Activated CD4-positive, alpha-beta T cell treated with anti-CD3 and anti-CD28 coated beads, Interleukin-2, amount 50 U/mL, for 16 hours (primary cell): ENCODE results near the gene MACROH2A1.

Experiments
- DNase-seq: peaks from one replicate; pipeline ENCODE4 v3.0.0-alpha.2; 2020

Gene MACROH2A1

GRCh38 chr5:135350536-135350935 is 48.5 kb downstream of the MACROH2A1 start:
- DNase-seq = no peak

- DNase-seq = no peak
Observed at GRCh38 chr5:135349886-135350285, 49.1 kb downstream of the MACROH2A1 start.

GRCh38 chr5:135349451-135349850 is 49.6 kb downstream of the MACROH2A1 start:
- DNase-seq = no peak

DNA sequence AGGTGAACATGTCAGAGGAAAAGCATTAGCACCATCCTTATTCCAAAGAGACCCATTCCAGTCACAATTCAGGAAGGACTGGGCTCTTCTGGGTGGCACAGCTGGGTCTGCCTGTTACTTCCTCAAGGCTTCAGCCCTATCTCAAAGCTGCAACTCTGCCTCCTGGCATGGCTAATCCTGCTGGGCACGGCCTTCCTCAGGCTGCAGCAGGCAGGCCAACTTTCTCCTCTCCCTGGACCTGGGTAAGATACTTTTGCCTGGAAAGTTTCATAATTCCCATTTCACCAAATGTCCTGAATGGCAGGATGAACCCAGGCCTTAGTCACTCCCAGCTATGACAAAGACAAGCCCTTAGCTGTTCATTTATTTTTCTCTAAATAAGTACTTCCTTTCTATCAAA is 50.1 kb downstream of the MACROH2A1 start:
- no peak for DNase-seq

DNA sequence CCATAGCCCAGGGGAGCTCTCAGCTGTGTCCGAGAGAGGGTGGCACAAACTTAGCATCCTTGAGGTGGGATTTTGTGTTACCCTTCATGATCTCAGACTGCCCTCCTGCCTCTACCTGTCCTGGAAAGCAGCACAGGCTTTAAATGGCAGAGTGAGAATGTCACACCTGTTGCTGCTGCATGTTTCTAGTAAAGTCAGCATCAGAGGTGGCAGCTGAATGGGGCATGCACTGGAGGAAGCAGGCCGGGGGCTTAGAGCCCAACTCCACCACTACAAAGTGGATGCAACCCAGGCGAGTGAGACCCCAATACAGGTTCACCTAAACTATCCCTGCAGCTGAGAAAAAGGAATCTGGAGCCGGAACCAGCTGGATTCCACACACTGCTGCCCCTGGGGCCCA is 51.6 kb downstream of the MACROH2A1 start:
- DNase-seq = no peak

DNA sequence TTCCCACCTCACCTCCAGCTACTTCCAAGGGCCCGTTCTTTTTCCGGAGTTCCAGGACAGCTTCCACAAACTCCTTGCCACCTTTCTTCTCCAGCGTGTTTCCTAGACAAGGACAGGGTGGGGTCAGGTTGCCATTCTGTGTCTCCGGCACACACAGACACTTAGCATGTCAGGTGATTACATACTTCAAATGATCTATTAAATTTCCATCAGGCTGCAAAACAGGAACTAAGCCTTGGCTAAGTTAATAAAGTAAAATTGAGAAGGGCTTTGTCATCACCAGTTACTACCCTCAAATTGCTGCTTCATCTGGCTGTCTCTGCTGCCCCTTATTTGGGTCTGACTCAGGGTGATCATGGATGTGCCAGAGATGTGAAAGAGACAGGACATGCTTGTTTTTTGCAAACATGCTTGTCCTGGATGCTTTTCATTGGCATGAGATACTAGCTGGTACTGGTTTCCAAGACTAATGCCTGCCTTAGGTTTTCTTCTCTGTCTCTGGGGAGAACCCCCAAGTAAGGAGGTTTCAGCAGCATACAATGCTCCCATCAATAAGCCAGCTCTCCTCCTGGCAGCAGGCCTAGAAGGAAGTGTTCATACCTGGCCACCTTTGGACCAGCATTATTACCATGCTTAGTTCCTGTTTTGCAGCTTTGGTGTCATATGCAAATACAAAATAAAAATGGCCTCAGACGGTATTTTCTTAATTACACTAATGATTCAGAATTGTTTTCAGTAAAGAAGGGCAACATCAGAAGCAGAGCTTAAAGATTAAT is 52.9 kb downstream of the MACROH2A1 start:
- no peak for DNase-seq

- DNase-seq = no peak
Observed at GRCh38 chr5:135344349-135344748, 54.7 kb downstream of the MACROH2A1 start.

DNA sequence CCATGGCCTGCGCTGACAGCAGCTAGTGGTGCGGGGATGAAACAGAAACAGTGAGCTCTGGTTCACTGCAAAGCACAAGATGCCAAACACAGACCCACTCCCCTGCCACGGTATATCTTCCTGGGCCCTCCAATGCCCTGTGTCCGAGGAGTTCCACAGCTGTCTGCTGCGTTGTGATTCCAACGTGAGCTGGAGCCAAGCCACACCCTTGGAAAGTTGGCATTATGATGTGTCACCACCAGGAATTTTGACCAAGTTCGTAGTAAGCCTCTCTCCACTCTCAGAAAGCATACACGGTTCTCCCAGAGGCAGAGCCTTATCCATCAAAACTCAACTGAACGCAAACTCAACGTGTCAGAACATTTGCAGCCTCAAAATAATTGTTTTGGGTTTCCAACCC is 55.6 kb downstream of the MACROH2A1 start:
- no peak for DNase-seq

DNA sequence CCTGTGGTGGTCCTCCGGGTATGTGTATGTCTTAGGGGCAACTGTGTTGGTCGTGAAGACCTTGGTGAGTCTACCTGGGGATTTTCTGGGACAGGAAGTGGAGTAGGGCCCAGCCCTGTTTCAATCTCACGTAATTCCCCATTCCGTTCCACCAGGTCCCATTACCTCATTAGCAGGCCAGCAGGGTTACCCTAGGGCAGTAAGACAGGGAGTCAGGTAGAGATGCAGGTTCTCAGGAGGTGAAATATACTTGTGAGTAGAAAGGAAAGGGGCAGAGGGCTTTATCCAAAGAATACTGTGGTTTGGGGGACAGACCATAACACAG is 56.5 kb downstream of the MACROH2A1 start:
- DNase-seq = no peak

- DNase-seq = no peak
Observed at GRCh38 chr5:135341696-135342550, 57.1 kb downstream of the MACROH2A1 start.

- DNase-seq = no peak
Observed at GRCh38 chr5:135341016-135341666, 57.9 kb downstream of the MACROH2A1 start.

DNA sequence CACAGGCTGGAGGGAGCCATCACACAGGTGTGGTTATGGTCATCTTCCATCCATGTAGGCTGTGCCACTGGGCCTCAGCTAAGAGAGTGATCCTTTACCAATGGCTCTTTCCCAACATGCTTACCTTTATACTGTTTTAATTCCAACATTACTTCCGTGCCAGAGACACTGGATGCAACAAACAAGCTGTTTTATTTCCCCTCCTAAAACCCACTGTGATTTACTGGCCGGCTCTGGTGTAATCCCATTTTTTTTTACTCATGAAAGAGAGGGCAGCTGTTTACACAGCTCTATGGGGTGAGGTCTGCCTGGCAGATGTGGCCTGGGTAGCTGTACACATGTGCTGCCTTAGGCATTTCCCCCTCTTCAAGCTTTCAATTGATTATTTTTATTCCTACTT is 58.5 kb downstream of the MACROH2A1 start:
- no peak for DNase-seq

DNA sequence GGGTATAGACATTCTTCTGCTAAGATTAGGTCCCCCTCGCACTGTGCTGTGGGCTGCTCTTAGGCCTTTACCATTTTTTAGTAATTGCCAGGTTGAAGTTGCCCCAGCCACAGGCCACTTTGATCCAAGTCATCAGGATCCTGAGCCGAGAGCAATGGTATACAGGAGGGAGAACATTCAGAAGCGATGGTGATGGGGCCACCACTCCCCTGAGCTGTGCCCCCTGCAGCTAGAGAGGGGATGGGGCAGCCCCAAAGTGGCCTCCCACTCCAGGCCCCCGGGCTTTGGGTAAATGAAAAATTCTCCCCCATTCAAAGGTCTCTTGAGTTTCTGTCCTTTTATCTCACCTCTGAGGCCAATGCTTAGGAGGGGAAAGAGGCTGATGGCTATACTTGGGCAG is 59.4 kb downstream of the MACROH2A1 start:
- DNase-seq = no peak

DNA sequence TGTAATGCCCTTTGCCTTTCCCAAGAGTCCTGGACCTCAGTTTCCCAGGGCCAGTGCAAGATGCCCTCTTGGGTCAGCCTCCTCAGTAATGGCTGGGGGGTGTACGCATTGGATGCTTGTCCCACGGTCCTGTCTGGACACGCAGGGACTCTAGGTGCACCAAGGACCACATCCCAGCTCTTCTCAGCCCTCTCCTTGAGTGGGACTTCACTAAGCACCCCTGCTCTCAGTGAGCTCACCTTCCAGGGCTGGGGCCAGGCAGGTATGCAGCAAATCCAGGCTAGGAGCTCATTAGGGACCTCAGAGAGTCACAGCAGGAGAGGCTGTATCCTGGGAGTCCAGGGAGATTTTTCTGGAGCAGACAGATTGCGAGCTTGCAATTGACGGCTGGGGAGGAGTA is 59.8 kb downstream of the MACROH2A1 start:
- DNase-seq = no peak

- no peak for DNase-seq
Observed at GRCh38 chr5:135337064-135337463, 62.0 kb downstream of the MACROH2A1 start.

DNA sequence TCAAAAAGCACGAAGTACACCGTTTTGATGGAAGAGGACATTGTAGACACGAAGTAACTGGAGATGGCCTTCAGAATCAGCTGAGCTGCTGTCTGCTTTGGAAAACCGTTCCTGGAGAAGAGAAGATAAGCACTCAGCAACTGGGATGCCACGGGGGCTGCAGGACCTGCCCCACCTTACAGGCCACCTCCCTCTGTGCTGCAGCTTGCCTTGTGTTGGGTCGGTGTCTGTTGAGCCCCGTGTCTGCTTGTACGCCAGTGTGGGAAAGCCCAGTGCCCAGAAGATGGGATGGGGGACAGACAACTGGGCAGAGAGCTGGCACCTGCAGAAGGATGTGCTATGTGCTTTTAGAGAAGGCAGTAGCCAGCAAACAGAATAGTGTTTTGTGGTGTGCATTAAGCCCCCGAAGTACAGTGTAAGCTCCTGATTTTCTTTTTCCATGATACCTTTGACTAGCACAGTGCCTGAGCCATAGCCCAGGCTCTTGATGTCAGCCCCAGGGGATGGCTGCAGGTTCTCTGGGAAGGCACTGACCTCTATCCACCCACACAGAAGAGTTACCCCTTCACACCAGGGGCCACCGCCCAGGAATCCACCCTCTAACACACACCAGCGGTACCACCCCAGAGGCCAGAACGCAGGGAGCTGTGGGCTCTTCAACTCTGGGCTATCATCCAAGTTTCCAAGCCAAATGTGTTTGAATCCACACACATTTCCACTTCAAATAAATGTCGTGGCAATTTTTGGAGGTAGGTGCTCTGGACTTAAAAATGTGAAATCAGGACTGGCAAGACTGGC is 63.8 kb downstream of the MACROH2A1 start:
- DNase-seq = no peak

DNA sequence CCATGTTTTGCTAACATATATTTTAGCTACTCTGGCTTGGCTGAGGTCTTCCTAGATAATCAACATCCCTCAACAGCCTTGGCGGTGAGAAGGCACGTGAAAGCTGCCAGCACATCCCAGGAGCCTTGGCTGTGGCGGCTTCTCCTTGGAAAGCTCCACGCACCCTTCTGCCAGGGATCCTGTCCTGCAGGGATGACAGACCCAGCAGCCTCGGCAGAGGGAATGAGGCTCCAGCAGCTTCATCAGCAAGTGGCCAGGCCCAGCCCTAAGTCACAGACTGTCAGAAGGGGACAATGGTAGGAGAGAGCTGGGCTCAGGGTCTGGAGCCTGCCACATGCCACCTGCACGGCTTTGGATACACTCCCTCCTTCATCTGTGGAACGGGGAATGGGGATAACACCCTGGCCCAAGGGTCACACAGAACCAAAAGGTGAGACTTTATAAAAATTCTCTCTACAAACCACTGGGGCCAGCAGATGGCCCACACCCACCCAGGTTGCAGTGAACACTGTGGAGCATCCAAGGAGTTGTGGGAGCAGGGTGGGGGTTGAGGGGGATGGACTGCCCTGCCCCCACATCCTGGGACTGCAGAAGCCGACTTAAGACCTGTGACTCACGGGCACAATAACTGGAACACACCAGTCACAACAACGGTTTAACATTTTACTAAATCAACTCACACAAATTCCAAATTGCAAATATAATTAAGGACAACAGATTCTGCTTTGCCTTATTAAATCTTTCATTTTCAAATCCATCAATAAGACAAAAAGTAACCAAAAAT is 65.1 kb downstream of the MACROH2A1 start:
- no peak for DNase-seq

- peak; percentile 48 for DNase-seq
Observed at GRCh38 chr5:135332519-135333150, 66.4 kb downstream of the MACROH2A1 start.

DNA sequence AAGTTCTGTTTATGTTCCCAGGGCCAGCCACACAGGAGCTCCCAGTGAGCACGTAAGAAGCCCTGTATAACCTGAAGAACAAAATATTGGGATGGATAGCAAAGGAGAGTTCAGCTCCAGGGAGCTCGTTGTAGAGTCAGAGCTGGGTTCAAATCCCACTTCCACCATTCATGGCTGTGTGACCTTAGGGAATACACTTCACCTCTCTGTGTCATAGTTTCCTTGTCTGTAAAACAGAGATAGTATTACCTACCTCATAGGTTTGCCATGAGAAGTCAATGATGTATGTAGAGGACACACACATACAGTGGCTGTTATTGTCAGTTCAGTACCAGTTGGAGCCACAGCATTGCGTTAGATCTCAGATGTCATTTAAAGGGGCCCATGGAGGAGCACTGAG is 67.4 kb downstream of the MACROH2A1 start:
- no peak for DNase-seq

GRCh38 chr5:135330798-135331096 is 68.3 kb downstream of the MACROH2A1 start:
- DNase-seq = no peak

DNA sequence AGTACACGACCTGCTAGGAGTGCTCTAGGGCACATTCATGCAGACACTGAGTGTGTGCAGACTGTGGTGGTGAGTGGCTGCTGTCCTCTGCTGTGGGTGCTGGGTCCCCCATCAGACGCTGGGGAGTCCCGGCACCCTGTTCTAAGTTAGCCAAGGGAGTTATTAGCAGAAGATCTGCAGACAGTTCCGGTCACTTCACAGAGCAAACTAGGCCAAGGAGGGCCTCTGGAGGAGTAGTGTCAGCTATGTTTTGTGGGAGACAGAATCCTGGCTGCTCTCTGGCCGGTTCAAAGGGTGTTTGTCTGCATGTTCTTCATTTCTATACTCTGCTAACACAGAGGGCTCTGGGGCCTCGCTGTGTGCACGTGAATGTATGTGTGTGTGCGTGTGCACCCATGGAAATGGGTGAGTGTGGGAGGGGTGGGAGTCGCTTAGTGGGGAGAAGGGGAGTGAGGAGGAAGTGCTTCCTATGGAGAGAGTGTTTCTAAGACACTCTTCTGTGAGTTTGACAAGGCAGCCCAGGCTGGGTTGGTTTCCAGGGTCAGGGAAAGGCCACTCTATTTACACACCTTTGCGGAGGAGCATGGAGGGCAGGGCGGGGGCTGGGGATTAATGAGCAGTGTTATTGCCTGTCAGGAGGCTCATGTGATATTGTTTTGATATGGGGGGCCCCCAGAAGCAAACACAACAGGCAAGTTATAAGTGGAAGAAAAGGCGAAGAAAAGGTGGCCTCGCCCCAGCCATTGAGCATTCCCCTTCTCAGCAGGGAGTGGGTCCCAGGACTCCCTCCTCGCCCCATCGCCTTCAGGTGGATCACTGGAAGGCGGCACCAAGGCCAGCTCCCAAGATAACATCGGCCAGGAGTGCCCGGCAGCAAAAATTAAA is 68.9 kb downstream of the MACROH2A1 start:
- no peak for DNase-seq
